Skeletal muscle satellite cell (primary cell): ENCODE measurements around the gene MRPS27.

ENCODE experiments used
- H3K27me3 ChIP-seq: 2 replicates; pipeline ENCODE4 v1.7.0; 2013; ENCODE audit warnings: low read length; ENCODE audit not compliant: control insufficient read depth, insufficient read depth
- H3K36me3 ChIP-seq: 2 replicates; pipeline ENCODE4 v1.7.0; 2013; ENCODE audit warnings: mild to moderate bottlenecking, control low read depth, low read length; ENCODE audit not compliant: insufficient read depth
- H3K4me1 ChIP-seq: 2 replicates; pipeline ENCODE4 v1.7.0; 2013; ENCODE audit warnings: low read length; ENCODE audit not compliant: control insufficient read depth, insufficient read depth
- H3K4me2 ChIP-seq: 2 replicates; pipeline ENCODE4 v1.7.0; 2013; ENCODE audit warnings: mild to moderate bottlenecking, low read length
- H3K4me3 ChIP-seq: 2 replicates; pipeline ENCODE4 v1.7.0; 2013; ENCODE audit warnings: low read length
- H3K9ac ChIP-seq: 2 replicates; pipeline ENCODE4 v1.7.0; 2013; ENCODE audit warnings: mild to moderate bottlenecking, low read depth, low read length, moderate library complexity
- H3K9me3 ChIP-seq: replicated peaks from 2 replicates; pipeline ENCODE4 v1.7.0; 2013; ENCODE audit warnings: mild to moderate bottlenecking, control low read depth, low read length

The MRPS27 gene

DNA sequence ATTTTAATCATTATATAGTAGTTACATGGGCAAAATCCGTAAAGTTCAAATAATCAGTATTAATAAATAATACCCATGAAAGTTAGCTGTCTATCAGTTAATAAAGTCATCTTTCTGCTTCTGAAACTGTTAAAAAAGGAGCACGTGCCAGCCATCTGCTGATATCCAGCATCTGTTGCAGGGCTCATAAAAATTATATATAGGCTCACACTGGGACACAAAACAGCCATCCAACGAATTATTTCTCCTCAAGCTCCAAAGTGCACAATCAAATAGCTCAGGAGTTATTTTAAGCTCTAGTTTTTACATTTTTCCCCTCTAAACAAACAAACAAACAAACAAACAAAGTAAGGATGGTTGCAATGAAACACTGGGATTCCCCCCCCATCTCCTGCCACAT is 48.3 kb downstream of the MRPS27 start:
- Histone ChIP-seq H3K4me1 (no peaks in the 10 kb centered on the region), H3K9me3 (no peaks in the 10 kb centered on the region), H3K27me3 (no peaks in the 10 kb centered on the region)

DNA sequence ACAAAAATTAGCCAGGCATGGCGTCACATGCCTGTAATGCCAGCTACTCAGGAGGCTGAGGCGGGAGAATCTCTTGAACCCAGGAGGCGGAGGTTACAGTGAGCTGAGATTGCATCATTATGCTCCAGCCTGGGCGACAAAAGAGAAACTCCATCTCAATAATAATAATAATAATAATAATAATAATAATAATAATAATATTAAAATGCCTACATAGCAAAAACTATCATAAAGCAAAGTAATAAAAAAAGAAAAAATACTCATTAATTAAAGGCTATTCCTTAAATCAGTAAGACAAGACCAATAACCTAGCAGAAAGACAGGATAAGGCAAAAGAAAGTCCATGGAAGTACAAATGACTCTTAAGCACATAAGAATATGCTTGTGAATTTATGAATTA is 50.0 kb downstream of the MRPS27 start:
- Histone ChIP-seq H3K4me1 (no peaks in the 10 kb centered on the region), H3K4me3 (no peak overlapping the region), H3K27me3 (no peaks in the 10 kb centered on the region), H3K9ac (no peak overlapping the region), H3K4me2 (no peak overlapping the region), H3K9me3 (no peaks in the 10 kb centered on the region), H3K36me3 (no peaks in the 10 kb centered on the region)

More for the DNA sequence above, 48.3 kb downstream of the MRPS27 start:
- H3K4me2 ChIP-seq: no peak overlapping the region
- no peaks in the 10 kb centered on the region for H3K36me3 ChIP-seq
- H3K4me3 ChIP-seq: no peak overlapping the region
- no peak overlapping the region for H3K9ac ChIP-seq

DNA sequence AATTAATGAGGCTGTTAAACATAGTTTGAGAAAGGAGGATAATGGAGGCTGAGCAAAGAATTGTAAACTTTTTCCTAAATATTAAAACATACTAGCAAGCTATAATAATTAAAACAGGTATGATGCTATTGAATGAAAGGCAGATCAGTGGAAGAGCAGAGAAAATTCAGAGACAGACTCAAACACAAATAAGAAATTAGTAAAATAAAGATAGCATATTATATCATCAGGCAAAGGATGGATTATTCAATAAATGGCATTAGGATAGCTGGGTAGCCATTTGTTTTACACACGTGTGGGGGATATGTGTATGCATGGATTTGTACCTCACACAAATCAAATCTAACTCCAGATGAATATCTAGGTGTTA is 50.6 kb downstream of the MRPS27 start:
- no peak overlapping the region for H3K4me2 ChIP-seq

GRCh38 chr5:72268753-72269410 is 51.2 kb downstream of the MRPS27 start:
- Histone ChIP-seq H3K36me3 (no peaks in the 10 kb centered on the region), H3K4me1 (no peaks in the 10 kb centered on the region), H3K9me3 (no peaks in the 10 kb centered on the region), H3K9ac (no peak overlapping the region), H3K4me3 (no peak overlapping the region), H3K4me2 (no peak overlapping the region), H3K27me3 (no peaks in the 10 kb centered on the region)

More for the DNA sequence above, 50.6 kb downstream of the MRPS27 start:
- H3K36me3 ChIP-seq: no peaks in the 10 kb centered on the region
- H3K9ac ChIP-seq: no peak overlapping the region
- H3K27me3 ChIP-seq: no peaks in the 10 kb centered on the region
- no peaks in the 10 kb centered on the region for H3K4me1 ChIP-seq
- H3K9me3 ChIP-seq: no peaks in the 10 kb centered on the region
- no peak overlapping the region for H3K4me3 ChIP-seq

GRCh38 chr5:72268260-72268659 is 51.8 kb downstream of the MRPS27 start:
- H3K27me3 ChIP-seq: no peaks in the 10 kb centered on the region
- H3K4me3 ChIP-seq: no peak overlapping the region
- no peaks in the 10 kb centered on the region for H3K36me3 ChIP-seq
- no peaks in the 10 kb centered on the region for H3K4me1 ChIP-seq
- H3K4me2 ChIP-seq: no peak overlapping the region
- H3K9me3 ChIP-seq: no peaks in the 10 kb centered on the region
- H3K9ac ChIP-seq: no peak overlapping the region

DNA sequence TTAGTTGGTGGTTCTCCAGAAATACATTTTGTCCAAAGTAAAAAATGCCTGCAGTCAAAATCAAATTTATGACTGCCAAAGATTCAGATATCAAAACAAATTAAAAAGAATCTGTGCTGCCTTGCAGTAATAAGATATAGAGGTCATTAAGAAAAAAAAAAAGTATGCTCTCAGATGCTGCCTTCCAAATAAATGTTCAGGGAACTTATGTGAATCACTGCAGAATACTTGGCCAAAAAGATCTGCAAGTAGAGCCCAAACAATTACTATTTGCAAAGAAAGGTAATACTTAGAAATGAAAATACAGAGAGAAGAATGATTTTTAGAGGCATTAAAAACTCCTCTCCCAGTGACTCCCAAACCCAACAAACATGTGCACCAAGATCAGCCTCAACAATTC is 52.4 kb downstream of the MRPS27 start:
- Histone ChIP-seq H3K36me3 (no peaks in the 10 kb centered on the region), H3K9me3 (no peaks in the 10 kb centered on the region), H3K4me2 (no peak overlapping the region), H3K9ac (no peak overlapping the region), H3K4me3 (no peak overlapping the region), H3K4me1 (no peaks in the 10 kb centered on the region), H3K27me3 (no peaks in the 10 kb centered on the region)

GRCh38 chr5:72266862-72267261 is 53.2 kb downstream of the MRPS27 start:
- Histone ChIP-seq H3K4me1 (no peaks in the 10 kb centered on the region), H3K4me3 (no peak overlapping the region), H3K4me2 (no peak overlapping the region), H3K9me3 (no peaks in the 10 kb centered on the region), H3K36me3 (no peaks in the 10 kb centered on the region), H3K27me3 (no peaks in the 10 kb centered on the region), H3K9ac (no peak overlapping the region)

GRCh38 chr5:72265032-72265877 is 54.8 kb downstream of the MRPS27 start:
- H3K9me3 ChIP-seq: no peaks in the 10 kb centered on the region
- H3K4me1 ChIP-seq: no peaks in the 10 kb centered on the region
- no peak overlapping the region for H3K9ac ChIP-seq
- H3K4me2 ChIP-seq: no peak overlapping the region
- H3K27me3 ChIP-seq: no peaks in the 10 kb centered on the region
- no peaks in the 10 kb centered on the region for H3K36me3 ChIP-seq
- H3K4me3 ChIP-seq: no peak overlapping the region

DNA sequence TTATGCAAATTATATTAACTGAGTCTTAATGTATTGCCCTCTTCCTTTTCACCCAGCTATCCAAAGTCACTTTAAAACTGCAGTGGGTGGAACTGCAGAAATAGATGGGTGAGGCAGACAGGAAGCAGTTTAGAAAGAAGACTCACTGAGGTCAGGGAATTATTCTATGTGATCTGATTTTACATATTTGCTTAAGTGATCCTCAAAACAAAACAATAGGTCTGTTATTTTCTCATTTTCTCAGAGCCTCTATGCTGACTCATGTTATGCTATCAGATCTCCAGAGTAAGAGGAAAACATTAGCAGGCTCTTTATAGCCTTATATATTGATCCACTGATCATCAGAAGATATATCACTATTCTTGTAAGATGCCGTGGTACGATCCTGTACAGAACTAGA is 63.5 kb downstream of the MRPS27 start:
- Histone ChIP-seq H3K27me3 (no peaks in the 10 kb centered on the region), H3K4me1 (peaks cover 36% of the 10 kb centered on the region), H3K36me3 (no peaks in the 10 kb centered on the region), H3K9ac (no peak overlapping the region), H3K9me3 (no peaks in the 10 kb centered on the region), H3K4me3 (no peak overlapping the region), H3K4me2 (peak overlapping the region; percentile 34)

GRCh38 chr5:72255670-72256069 is 64.4 kb downstream of the MRPS27 start:
- Histone ChIP-seq H3K36me3 (no peaks in the 10 kb centered on the region), H3K9me3 (no peaks in the 10 kb centered on the region), H3K27me3 (no peaks in the 10 kb centered on the region), H3K4me1 (peaks cover 45% of the 10 kb centered on the region), H3K4me3 (no peak overlapping the region), H3K9ac (no peak overlapping the region), H3K4me2 (no peak overlapping the region)

GRCh38 chr5:72255237-72255636 is 64.8 kb downstream of the MRPS27 start:
- no peak overlapping the region for H3K4me3 ChIP-seq
- H3K36me3 ChIP-seq: no peaks in the 10 kb centered on the region
- H3K27me3 ChIP-seq: no peaks in the 10 kb centered on the region
- no peak overlapping the region for H3K4me2 ChIP-seq
- H3K9me3 ChIP-seq: no peaks in the 10 kb centered on the region
- H3K4me1 ChIP-seq: peaks cover 45% of the 10 kb centered on the region
- H3K9ac ChIP-seq: no peak overlapping the region
